VCaP (cell line): ENCODE results near the gene FSTL4.

Source experiments
- H3K27ac ChIP-seq: fragments of 450-650 bp; 2 replicates; pipeline ENCODE4 v1.5.1; 2017
- TF ChIP-seq, protein P1 (sequence below): fragments of 450-650 bp; conservative IDR thresholded peaks from 2 replicates; pipeline ENCODE4 v1.5.1; 2017; ENCODE audit warnings: mild to moderate bottlenecking, moderate library complexity

The FSTL4 gene

DNA sequence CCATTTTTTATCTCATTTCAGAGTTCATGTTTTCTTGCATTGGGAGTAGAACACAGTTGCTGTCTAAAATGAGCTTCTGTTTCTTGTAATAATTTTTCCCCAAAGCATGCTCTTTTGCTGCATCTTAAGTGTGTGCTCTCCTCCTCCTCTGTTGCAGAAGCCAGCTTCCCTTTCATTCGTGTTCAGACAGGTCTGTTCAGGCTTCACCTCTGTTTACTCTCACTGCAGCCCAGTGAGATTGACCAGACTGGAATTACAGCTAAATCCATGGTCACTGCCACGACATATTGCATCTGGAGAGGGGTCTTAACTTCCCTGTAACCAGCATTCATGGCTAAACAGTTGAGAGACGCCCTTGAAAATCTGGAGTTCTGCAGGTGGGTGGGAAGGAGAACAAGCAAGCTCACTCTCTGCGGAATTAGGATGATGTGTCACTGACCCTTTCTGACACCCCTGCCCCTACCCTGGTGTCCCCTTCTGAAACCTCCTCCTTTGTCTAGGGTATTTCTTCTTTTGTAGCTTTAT lies 223.2 kb downstream of the FSTL4 start:
- TF ChIP-seq, protein P1, sequence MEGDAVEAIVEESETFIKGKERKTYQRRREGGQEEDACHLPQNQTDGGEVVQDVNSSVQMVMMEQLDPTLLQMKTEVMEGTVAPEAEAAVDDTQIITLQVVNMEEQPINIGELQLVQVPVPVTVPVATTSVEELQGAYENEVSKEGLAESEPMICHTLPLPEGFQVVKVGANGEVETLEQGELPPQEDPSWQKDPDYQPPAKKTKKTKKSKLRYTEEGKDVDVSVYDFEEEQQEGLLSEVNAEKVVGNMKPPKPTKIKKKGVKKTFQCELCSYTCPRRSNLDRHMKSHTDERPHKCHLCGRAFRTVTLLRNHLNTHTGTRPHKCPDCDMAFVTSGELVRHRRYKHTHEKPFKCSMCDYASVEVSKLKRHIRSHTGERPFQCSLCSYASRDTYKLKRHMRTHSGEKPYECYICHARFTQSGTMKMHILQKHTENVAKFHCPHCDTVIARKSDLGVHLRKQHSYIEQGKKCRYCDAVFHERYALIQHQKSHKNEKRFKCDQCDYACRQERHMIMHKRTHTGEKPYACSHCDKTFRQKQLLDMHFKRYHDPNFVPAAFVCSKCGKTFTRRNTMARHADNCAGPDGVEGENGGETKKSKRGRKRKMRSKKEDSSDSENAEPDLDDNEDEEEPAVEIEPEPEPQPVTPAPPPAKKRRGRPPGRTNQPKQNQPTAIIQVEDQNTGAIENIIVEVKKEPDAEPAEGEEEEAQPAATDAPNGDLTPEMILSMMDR, result no peak
- no peak overlapping the region for H3K27ac ChIP-seq

DNA sequence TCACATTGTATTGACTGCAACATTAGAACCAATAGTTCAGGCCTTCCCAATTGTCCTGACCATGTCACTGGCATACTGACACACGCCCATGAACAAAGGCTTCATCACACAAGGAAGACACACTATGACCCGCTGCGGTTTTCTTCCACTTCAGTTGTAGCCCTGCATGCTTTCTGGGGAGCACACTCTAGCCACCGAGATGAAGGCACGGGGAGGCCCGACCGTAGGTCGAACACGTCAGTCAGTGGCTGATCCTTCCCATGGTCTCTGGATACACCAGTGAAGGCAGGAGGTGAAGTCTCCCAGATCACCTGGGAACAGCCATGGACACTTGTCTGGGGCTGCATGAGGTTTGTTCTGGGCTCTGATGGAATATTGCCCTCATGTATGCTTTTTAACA lies 224.7 kb downstream of the FSTL4 start:
- no peak overlapping the region for H3K27ac ChIP-seq
- TF ChIP-seq, protein P1, result no peak

DNA sequence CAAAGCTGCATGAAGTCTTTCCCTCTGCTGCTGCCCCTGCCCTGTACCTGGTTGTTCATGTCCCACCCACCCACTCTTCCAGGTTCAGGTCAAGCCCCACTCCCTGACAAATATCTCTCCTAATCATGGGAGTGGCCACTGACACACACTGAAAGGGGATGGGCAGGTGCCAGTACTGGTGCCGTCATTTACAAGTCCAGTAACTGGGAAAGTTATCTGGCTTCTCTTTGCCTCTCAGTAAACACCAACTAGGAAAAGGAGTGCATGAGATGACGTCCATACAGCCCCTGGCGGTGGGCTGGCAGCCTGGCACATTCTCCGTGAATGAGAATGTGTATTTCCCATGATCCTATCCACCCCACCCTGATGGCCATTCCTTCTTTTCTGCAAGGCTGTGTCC lies 225.2 kb downstream of the FSTL4 start:
- H3K27ac ChIP-seq, result no peak overlapping the region
- TF ChIP-seq, protein P1, result no peak

DNA sequence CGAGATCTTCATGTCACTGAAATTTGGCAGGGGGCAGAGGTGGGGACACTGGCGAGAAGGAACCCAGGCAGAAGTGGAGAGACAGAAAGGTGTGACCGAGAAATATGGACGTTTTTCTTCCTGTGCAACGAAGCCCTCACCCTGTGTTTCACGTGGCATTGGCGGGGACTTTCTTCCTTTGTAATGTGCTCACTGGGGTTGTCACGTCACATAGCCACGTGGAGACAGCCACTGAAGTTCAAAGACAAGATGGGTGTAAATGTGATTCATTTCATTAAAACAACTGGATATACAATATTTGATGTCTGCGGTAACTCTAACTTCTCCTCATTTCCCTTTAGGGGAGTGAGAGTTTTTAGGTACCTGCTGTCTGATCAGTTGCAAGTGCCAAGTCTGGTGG lies 225.7 kb downstream of the FSTL4 start:
- TF ChIP-seq, protein P1, result no peak
- H3K27ac ChIP-seq, result no peak overlapping the region; the same call in 1 of the 2 replicates

DNA sequence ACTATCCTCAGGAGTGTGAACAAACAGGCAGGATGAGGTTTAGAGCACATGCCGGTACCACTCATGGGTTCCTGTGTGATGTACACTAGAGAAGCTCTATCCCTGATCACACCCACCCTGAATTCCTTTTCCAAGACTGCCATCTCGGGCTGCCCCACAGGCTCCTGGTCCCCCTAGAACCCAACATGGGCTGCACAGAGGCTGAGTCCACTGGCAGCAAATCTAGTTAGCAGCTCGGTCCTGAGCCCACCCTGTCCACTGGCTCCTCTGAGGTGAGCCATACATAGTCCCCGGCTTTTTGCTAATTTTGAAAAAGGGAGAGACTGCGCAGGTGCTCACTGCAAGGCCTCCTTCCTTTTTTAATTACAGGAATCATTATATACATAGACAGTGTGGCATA lies 227.0 kb downstream of the FSTL4 start:
- TF ChIP-seq, protein P1, result no peak
- no peak overlapping the region for H3K27ac ChIP-seq

DNA sequence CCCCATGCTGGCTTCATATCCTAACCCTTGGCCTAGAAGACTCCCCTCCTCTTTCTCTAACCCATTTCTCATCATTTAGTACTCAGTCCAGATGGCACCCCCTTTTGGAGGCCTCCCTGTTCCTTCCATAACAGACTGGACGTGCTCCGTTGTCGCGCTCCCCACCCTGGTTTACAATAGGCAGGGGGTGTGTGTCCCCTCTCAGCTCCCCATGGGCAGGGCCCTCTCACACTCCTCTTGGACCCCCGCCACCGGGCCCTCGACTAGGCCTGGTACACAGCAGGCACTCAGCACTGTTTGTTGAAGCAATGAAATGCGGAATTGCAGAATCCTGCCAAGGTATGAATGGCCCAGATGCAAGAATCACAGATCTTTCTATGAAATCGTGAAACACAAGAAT lies 227.4 kb downstream of the FSTL4 start:
- TF ChIP-seq, protein P1, result no peak

DNA sequence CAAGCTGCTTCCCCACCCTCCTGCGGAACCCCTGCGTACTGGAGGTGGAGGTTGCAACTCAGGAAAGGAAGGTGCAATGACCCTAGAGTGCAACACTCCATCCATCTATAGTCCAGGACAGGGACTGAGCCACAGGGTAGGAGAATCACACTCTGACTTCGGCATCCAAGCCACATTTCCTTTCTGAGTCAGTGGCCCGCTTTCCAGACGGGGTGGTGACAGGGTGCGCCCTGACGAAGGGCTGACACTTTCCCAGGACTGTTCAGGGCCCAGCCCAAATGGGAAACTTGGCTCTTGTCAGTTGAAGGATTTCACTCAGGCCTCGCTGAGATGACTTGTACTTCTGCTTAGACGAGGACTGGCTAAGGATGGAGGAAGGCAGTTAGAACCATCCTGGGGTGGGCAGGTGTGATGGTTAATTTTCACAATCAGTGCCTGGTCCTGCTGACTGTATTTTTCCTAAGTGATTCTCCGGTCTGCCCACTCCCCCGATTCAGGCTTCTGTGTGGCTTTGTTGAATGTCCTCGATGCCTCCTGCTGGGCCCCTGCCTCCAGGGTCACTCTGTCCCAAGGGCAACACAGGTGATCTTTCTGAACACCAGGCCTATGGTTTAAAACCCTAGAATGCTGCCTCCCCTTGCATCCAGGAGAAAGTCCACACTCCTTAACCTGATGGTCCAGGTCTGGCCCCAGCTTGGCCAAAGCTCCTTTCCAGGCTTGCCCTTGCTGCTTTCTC lies 228.1 kb downstream of the FSTL4 start:
- no peak overlapping the region for H3K27ac ChIP-seq
- TF ChIP-seq, protein P1, result no peak

More for the DNA sequence above, 227.4 kb downstream of the FSTL4 start:
- no peak overlapping the region for H3K27ac ChIP-seq
